Measurements from ENCODE around the gene SKIC2. TPM values are rescaled to one million over a fixed set of nuclear protein-coding genes. Genes with fewer than 3 reads are reported as not detected.
A peak's percentile ranks its signal among the peaks of the same experiment; 100 is the strongest.

SKIC2 gene
- total RNA-seq, 1 experiment from 2014 or later = 182 TPM

DNA sequence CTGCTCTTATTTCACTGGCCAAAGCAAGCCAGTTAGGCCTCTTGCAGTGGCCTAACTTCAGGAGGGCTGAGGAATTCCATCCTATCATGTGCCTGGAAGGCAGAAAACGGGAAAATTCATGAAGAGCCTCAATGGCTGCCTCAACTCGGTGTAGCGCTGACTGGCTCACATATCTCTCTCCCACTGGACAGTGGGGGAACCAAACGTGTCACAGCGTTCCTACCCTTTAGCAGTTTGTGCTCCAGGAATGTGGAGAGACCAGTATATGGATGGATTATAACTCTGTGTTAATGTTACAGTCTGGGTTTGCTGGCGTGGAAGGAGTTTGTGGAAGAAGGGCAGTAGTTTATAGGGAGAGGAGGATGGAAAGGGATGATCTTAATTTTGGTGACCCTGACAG lies 43.2 kb upstream of the SKIC2 start:
- TF ChIP-seq, protein P1, sequence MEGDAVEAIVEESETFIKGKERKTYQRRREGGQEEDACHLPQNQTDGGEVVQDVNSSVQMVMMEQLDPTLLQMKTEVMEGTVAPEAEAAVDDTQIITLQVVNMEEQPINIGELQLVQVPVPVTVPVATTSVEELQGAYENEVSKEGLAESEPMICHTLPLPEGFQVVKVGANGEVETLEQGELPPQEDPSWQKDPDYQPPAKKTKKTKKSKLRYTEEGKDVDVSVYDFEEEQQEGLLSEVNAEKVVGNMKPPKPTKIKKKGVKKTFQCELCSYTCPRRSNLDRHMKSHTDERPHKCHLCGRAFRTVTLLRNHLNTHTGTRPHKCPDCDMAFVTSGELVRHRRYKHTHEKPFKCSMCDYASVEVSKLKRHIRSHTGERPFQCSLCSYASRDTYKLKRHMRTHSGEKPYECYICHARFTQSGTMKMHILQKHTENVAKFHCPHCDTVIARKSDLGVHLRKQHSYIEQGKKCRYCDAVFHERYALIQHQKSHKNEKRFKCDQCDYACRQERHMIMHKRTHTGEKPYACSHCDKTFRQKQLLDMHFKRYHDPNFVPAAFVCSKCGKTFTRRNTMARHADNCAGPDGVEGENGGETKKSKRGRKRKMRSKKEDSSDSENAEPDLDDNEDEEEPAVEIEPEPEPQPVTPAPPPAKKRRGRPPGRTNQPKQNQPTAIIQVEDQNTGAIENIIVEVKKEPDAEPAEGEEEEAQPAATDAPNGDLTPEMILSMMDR (IDR thresholded peaks at IDR 0.05; ENCODE audit: unreplicated experiment) = no peak
- intact Hi-C loops (cut with micrococcal nuclease; ENCODE audit: unreplicated experiment) = no loop called here
- Mint-ChIP-seq H3K4me3 (ENCODE audit: low read depth, unreplicated experiment) (no peak overlapping the region), H3K9me3 (ENCODE audit: low read depth, unreplicated experiment) (peaks cover 2% of the 10 kb centered on the region), H3K27me3 (ENCODE audit: unreplicated experiment) (no peaks in the 10 kb centered on the region), H3K36me3 (ENCODE audit: insufficient read depth, unreplicated experiment) (no peaks in the 10 kb centered on the region), H3K4me1 (ENCODE audit: low read depth, unreplicated experiment) (peaks cover 32% of the 10 kb centered on the region), H3K27ac (ENCODE audit: unreplicated experiment) (no peak overlapping the region)
- BruUV-seq (replicated peaks) = no TSS peak
- CTCF ChIA-PET = no interaction called here
- no peak for DNase-seq

DNA sequence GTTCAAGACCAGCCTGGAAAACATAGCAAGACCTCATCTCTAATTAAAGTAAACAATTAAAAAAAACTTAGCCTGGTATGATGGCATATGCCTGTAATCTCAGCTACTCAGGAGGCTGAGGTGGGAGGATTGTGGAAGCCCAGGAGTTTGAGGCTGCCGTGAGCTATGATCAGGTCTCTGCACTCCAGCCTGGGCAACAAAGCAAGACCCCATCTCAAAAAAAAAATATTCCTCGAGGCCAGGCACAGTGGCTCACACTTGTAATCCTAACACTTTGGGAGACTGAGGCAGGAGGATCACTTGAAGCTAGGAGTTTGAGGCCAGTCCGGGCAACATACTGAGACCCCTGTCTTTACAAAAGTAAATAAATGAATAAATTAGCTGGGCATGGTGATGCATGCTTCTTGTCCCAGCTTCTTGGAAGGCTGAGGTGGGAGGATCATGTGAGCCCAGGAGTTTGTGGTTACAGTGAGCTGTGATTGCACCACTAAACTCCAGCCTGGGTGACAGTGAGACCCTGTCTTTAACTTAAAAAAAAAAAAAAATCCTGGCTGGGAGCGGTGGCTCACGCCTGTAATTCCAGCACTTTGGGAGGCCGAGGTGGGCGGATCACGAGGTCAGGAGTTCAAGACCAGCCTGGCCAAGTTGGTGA lies 40.8 kb upstream of the SKIC2 start:
- Mint-ChIP-seq H3K9me3 (ENCODE audit: low read depth, unreplicated experiment) (peaks cover 2% of the 10 kb centered on the region), H3K4me1 (ENCODE audit: low read depth, unreplicated experiment) (peaks cover 21% of the 10 kb centered on the region), H3K27me3 (ENCODE audit: unreplicated experiment) (no peaks in the 10 kb centered on the region), H3K27ac (ENCODE audit: unreplicated experiment) (no peak overlapping the region), H3K4me3 (ENCODE audit: low read depth, unreplicated experiment) (no peak overlapping the region), H3K36me3 (ENCODE audit: insufficient read depth, unreplicated experiment) (no peaks in the 10 kb centered on the region)
- no TSS peak for BruUV-seq (replicated peaks)
- TF ChIP-seq, protein P1 (IDR thresholded peaks at IDR 0.05; ENCODE audit: unreplicated experiment) = no peak
- intact Hi-C loops (cut with micrococcal nuclease; ENCODE audit: unreplicated experiment) = no loop called here
- DNase-seq = no peak
- CTCF ChIA-PET = interaction anchor here (0.7 to 1.9 kb wide), 3 partner anchors 8 to 40 kb away, joined by 3 to 5 read pairs (median 5); no protein-coding TSS in a partner anchor

DNA sequence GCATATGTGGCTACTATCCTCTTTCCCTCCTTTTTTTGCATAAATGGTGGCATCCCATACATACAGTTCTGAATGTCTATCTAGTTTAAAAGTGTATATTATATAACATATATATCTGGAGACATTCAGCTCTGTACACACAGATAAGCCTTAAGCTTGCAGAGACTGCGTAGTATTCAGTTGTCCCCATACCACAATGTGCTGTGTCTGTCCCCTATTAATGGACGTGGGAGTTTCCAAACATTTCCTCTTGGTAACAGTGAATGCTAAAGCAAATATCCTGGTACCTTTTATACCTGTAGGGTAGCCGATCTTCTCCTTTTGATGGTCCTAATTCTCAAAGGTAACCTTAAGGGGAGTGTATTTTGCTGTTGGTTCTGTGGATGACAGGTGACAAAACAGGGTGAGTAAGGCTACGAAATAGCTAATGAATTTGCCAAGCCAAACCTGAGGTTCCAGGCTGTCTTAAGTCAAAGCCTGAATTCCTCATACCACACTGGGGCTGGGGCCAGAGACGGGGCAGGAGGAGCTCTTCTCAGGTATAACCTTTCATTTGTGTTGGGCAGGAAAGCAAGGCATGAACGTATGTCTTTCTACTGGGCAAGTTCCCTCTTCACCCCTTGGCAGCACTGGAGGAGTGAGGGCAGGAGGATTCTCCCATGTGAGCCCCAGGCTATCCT lies 39.2 kb upstream of the SKIC2 start:
- Mint-ChIP-seq H3K9me3 (ENCODE audit: low read depth, unreplicated experiment) (peaks cover 2% of the 10 kb centered on the region), H3K36me3 (ENCODE audit: insufficient read depth, unreplicated experiment) (no peaks in the 10 kb centered on the region), H3K4me1 (ENCODE audit: low read depth, unreplicated experiment) (peaks cover 21% of the 10 kb centered on the region), H3K4me3 (ENCODE audit: low read depth, unreplicated experiment) (no peak overlapping the region), H3K27me3 (ENCODE audit: unreplicated experiment) (no peaks in the 10 kb centered on the region), H3K27ac (ENCODE audit: unreplicated experiment) (no peak overlapping the region)
- CTCF ChIA-PET = interaction anchor here (0.9 to 1.4 kb wide), 3 partner anchors 13 to 128 kb away, joined by 3 to 8 read pairs (median 3); partner anchors contain the start of gene CFB
- DNase-seq = peak; percentile 36
- no TSS peak for BruUV-seq (replicated peaks)
- TF ChIP-seq, protein P1 (IDR thresholded peaks at IDR 0.05; ENCODE audit: unreplicated experiment) = no peak
- intact Hi-C loops (cut with micrococcal nuclease; ENCODE audit: unreplicated experiment) = no loop called here

DNA sequence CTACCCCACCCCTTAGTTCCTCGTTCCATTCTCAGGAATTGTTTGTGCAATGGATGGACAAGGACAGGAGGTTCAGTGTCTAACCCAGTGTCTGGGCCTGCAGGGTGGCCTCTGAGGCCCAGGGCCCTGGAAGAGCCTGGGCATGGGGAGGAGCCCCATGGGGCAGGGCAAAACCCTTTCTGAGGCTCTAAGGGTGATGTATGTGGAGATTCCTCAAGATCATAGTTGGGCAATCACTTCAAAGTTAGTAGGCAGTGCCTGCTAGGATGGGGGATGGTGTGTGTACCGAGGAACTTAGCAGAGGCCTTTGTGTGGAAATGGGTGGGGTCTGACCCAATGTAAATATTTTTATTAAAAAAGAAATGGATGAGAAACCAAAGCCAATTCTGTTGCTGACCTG lies 38.2 kb upstream of the SKIC2 start:
- DNase-seq = no peak
- H3K9me3 Mint-ChIP-seq (ENCODE audit: low read depth, unreplicated experiment) = no peaks in the 10 kb centered on the region
- BruUV-seq (replicated peaks) = no TSS peak
- no peak overlapping the region for H3K4me3 Mint-ChIP-seq (ENCODE audit: low read depth, unreplicated experiment)
- TF ChIP-seq, protein P1 (IDR thresholded peaks at IDR 0.05; ENCODE audit: unreplicated experiment) = no peak
- H3K27ac Mint-ChIP-seq (ENCODE audit: unreplicated experiment) = no peak overlapping the region
- no peaks in the 10 kb centered on the region for H3K36me3 Mint-ChIP-seq (ENCODE audit: insufficient read depth, unreplicated experiment)
- intact Hi-C loops (cut with micrococcal nuclease; ENCODE audit: unreplicated experiment) = no loop called here
- peaks cover 13% of the 10 kb centered on the region for H3K4me1 Mint-ChIP-seq (ENCODE audit: low read depth, unreplicated experiment)
- H3K27me3 Mint-ChIP-seq (ENCODE audit: unreplicated experiment) = no peaks in the 10 kb centered on the region
- CTCF ChIA-PET = interaction anchor here (1.2 kb wide), 2 partner anchors 25 to 31 kb away, joined by 3 to 5 read pairs; partner anchors contain the start of gene CFB
